Activated CD4-positive, alpha-beta T cell treated with anti-CD3 and anti-CD28 coated beads, Interleukin-2, amount 50 U/mL, for 4 hours (primary cell): ENCODE results near the gene XIST.
"Not testable (repeated sequence)": the region's sequence is repeated elsewhere in the genome, so short reads cannot be mapped to it uniquely, and the experiment has no call there.

Experiments
- DNase-seq, 2 experiments: peaks; one replicate each; pipeline ENCODE4 v3.0.0-alpha.2; 2020

The XIST gene

GRCh38 chrX:73792511-73792910 lies 60.0 kb downstream of the XIST start:
- not testable (repeated sequence) for DNase-seq

- no peak for DNase-seq
Measured at GRCh38 chrX:73785493-73785892, 67.0 kb downstream of the XIST start.
